RWPE1 (cell line): ENCODE results near the gene HCN2.
"Not testable (repeated sequence)": the region's sequence is repeated elsewhere in the genome, so short reads cannot be mapped to it uniquely, and the experiment has no call there.

Experiments
- CTCF ChIA-PET: fragments of 350-600 bp; sonication (Branson Sonifier 250); formaldehyde crosslinking; extraction: SDS; loops from one replicate; lab custom pipeline; 2021; lab: Yijun Ruan, JAX
- POLR2A ChIA-PET: fragments of 400-600 bp; formaldehyde crosslinking; extraction: SDS; loops from one replicate; lab custom pipeline; 2020; ENCODE audit warnings: antibody characterized with exemption; ENCODE audit not compliant: low non-redundant PET; lab: Yijun Ruan, JAX
- DNase-seq: peaks from one replicate; pipeline ENCODE4 v3.0.0; 2012; ENCODE audit warnings: low spot score
- H3K27ac ChIP-seq: fragments of 450-650 bp; 2 replicates; pipeline ENCODE4 v1.5.1; 2017
- CTCF ChIP-seq: fragments of 450-650 bp; conservative IDR thresholded peaks from 2 replicates; pipeline ENCODE4 v1.5.1; 2017; ENCODE audit warnings: low read depth, mild to moderate bottlenecking

The HCN2 gene

GRCh38 chr19:584240-585001, 5.3 kb upstream of the HCN2 start:
- DNase-seq: no peak
- CTCF ChIA-PET: interaction anchor here (0.6 to 1.5 kb wide), 10 partner anchors 8 to 216 kb away, joined by 3 to 8 read pairs (median 4); partner anchors contain the start of gene BSG

GRCh38 chr19:585146-585545, 4.5 kb upstream of the HCN2 start:
- POLR2A ChIA-PET, DNase-seq, H3K27ac ChIP-seq: not testable (repeated sequence)
- CTCF ChIA-PET: interaction anchor here (0.6 to 1.5 kb wide), 6 partner anchors 9 to 217 kb away, joined by 3 to 8 read pairs (median 4); no protein-coding TSS in a partner anchor

More at GRCh38 chr19:584240-585001, 5.3 kb upstream of the HCN2 start:
- H3K27ac ChIP-seq: peak overlapping the region; percentile 56
- POLR2A ChIA-PET: no interaction called here
- peak; percentile 89 for TF ChIP-seq CTCF

GRCh38 chr19:585551-586110, 4.0 kb upstream of the HCN2 start:
- ChIA-PET POLR2A (interaction anchor here (0.6 kb wide), 1 partner anchor 14 kb away, joined by 4 read pairs; no protein-coding TSS in a partner anchor), CTCF (interaction anchor here (0.8 to 1.0 kb wide), 2 partner anchors 11 to 44 kb away, joined by 3 to 4 read pairs; no protein-coding TSS in a partner anchor)
- no peak for TF ChIP-seq CTCF
- DNase-seq: no peak
- H3K27ac ChIP-seq: peak overlapping the region; percentile 36

- CTCF ChIA-PET: interaction anchor here (0.7 to 0.9 kb wide), 3 partner anchors 28 to 155 kb away, joined by 3 to 4 read pairs (median 3); no protein-coding TSS in a partner anchor
- TF ChIP-seq CTCF: peak; percentile 59
- no peak for DNase-seq
- POLR2A ChIA-PET: interaction anchor here (1.0 kb wide), 1 partner anchor 11 kb away, joined by 3 read pairs; no protein-coding TSS in a partner anchor
- peak overlapping the region; percentile 57 for H3K27ac ChIP-seq
Measured at GRCh38 chr19:588093-588740, 1.5 kb upstream of the HCN2 start.

GRCh38 chr19:588741-589692, 664 bp upstream of the HCN2 start:
- DNase-seq: no peak
- ChIA-PET POLR2A (interaction anchor here (1.0 kb wide), 1 partner anchor 12 kb away, joined by 3 read pairs; no protein-coding TSS in a partner anchor), CTCF (interaction anchor here (0.7 to 0.9 kb wide), 3 partner anchors 27 to 154 kb away, joined by 3 to 4 read pairs (median 3); no protein-coding TSS in a partner anchor)
- H3K27ac ChIP-seq: peak overlapping the region; percentile 57
- no peak for TF ChIP-seq CTCF

GRCh38 chr19:590396-590745, 690 bp downstream of the HCN2 start:
- DNase-seq: no peak
- no peak for TF ChIP-seq CTCF
- CTCF ChIA-PET: no interaction called here
- no peak overlapping the region for H3K27ac ChIP-seq
- POLR2A ChIA-PET: no interaction called here
